ENCODE results near the gene KATNBL1.
"Not testable (repeated sequence)": the region's sequence is repeated elsewhere in the genome, so short reads cannot be mapped to it uniquely, and the experiment has no call there.

GRCh38 chr15:34121786-34122185, 88.1 kb downstream of the KATNBL1 start:
- not testable (repeated sequence) for TF ChIP-seq YY1 (IDR thresholded peaks at IDR 0.05; ENCODE audit: insufficient read depth, insufficient read length); SUZ12 (IDR thresholded peaks at IDR 0.05; ENCODE audit: extremely low read depth, insufficient read depth, insufficient read length); ZNF274 (IDR thresholded peaks at IDR 0.05; ENCODE audit: low read depth, low read length)
